NCI-H446 (cell line): ENCODE results near the gene ARID3A.
A peak's percentile ranks its signal among the peaks of the same experiment; 100 is the strongest.

Experiments
- DNase-seq, 2 experiments: peaks; one replicate each; lab custom pipeline; 2025; lab: John Stamatoyannopoulos, UW

ARID3A gene

DNA sequence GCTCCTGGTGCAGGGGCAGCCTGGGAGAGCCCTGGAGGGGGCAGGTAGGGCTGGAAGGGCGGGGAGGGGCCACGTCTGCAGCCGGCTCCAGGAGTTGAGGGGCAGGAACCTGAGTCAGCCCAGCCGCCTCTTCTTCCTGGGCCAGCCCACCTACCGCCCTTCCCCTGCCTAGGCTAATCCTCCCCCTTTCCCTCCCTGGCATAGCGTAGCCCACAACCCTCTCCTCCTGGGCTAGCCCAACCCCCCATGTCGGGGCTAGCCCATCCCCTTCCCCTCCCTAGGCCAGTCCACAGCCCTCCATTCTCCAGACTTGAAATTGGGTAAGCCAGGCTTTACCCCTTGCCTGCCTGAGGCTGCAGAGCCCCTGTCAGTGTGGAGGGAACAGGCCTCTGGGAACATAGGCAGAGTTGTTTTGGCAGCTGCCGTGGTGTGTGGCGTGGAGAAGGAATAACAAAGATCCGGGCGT is 37.7 kb downstream of the ARID3A start:
- DNase-seq, result no peak

DNA sequence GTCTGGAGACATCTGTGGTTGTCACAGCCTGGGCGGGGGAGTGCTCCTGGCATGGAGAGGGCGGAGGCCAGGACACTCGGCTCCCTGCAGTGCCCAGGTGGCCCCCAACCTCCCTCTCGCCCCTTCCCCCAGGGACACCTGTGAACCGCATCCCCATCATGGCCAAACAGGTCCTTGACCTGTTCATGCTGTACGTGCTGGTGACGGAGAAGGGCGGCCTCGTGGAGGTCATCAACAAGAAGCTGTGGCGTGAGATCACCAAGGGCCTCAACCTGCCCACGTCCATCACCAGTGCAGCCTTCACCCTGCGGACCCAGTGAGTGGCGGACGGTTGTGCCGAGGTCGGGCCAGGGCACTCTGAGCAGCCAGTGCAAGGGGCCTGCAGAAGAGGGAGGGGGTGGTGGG is 38.3 kb downstream of the ARID3A start:
- no peak for DNase-seq

GRCh38 chr19:964761-965694 is 39.2 kb downstream of the ARID3A start:
- no peak for DNase-seq

- no peak for DNase-seq
These were observed 40.8 kb downstream of the ARID3A start for GRCh38 chr19:966485-967088.

GRCh38 chr19:970695-971094 is 44.9 kb downstream of the ARID3A start:
- DNase-seq, result no peak

GRCh38 chr19:971795-972194 is 46.0 kb downstream of the ARID3A start:
- DNase-seq, result no peak

DNA sequence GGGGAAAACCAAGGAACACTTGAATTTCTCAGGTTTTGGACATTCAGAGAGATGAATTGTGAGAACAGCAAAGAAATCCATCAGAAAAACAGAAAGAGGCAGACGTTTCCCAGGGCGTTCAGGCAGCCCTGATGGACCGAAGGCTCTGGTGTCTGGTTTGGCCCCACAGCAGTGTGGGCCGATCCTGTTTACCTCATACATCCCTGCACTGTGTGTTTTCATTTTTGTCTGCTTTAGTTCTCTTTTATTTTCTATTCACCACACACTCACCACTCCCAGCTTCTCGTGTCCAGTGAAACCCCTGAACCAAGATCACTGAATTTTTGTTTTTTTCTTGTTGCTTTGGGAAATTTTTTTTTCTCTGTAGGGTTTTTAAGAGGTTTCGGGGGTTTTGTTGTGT is 46.4 kb downstream of the ARID3A start:
- no peak for DNase-seq

DNA sequence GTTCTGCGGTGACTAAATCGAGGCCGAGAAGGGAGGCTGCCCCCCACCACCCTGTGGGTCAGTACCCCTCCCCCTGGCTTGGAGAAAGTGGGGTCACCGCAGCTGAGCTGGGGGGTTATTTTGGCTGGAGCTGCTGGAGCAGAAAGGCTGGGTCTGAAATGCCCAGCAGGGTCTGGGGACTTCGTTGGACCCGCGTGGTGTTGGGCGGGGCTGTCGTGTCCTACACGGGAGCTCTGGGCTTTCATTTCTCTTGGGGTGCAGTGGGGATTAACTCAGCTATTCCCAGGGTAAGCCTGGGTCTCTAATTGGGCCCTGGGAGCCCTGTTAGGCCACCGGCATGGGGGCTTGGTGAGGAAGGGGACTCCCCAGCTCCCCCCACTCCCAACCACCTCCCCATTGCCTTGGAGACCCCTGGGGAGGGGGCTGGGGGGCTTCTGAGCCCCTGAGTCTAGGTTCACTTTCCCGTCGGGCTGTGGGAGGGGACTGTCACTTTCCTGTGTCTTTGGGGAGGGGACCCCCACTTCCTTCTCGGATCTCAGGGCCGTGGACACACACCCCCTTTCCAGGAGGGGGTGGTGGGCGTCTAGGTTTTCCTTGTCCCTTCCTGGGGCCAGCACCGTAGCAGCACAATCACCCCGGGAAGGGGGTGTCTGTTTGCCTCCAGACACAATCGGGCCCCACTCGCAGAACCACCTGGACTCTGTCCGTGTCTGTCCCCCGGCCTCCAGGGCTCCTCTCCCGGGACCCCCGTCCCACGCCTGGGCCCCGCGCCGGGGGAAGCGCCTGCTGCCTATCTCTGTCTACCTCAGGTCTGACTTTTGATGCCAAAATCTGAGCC is 48.1 kb downstream of the ARID3A start:
- no peak for DNase-seq

GRCh38 chr19:974564-975257 is 48.9 kb downstream of the ARID3A start:
- DNase-seq, result no peak

GRCh38 chr19:976476-976875 is 50.6 kb downstream of the ARID3A start:
- DNase-seq, result no peak

DNA sequence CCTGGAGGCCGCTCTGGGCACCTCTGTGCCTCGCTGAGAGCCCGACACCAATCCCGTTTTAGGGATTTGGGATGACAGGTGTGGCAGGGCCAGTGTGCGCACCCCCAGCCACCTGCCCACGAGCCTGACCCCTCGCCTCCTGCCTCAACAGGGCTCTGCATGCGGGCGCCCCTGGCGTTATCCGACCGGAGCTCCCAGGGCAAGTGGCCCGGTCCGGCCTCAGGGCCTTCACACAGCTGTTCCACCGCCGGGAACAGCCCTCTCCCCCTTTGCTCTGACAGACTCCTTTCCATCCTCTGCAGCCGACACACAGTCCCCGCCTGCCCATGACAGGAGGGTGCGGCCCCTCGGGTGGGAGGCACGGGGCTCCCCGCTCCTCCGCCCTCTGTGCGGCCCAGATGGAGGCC is 51.2 kb downstream of the ARID3A start:
- DNase-seq, result no peak

DNA sequence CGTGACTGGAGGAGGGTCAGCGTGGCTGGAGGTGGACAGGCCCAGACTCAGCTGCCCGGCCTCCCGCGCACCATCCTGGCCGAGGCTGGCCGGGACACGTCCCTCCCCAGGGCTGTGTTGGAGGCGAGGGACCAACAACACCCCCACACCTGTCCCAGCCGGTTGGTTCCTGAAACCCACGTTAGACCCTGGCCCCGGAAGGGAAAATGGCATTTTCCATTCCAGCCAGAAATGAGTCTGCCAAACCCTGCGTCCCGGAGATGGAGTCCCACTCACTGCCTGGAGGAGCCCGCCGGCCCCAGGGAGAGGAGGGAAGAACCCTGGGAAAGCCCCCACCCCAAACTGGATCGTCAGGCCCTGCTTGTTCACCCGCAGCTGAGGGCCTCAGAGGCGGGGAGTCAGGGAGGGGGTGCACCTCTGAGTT is 53.5 kb downstream of the ARID3A start:
- no peak for DNase-seq

- peak in 1 of 2 experiments; percentile 27 for DNase-seq
These were observed 54.5 kb downstream of the ARID3A start for GRCh38 chr19:980133-980998.

- peak; percentile 42 to 83 for DNase-seq
These were observed 56.8 kb downstream of the ARID3A start for GRCh38 chr19:982567-983170.

GRCh38 chr19:984165-984967 is 58.5 kb downstream of the ARID3A start, which contains the start of gene WDR18:
Gene WDR18, plus strand, starts transcription at chr19:984345. Its CDS starts 9 bp downstream, at chr19:984354.
- peak; percentile 95 to 96 for DNase-seq

DNA sequence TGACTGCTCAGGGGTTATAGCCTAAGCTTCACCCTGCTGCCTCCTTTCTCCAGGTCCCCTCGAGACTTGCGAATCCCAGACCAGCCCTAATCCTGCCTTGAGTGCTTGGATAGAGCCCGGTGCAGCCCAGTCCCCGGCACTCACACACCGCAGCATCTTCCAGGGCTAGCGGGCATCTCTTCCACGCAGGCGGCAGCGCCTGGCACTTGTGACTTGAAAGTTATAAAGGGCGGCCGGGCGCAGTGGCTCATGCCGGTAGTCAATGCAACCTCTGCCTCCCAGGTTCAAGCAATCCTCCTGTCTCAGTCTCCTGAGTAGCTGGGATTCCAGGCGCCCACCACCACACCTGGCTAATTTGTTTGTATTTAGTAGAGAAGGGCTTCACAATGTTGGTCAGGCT is 60.2 kb downstream of the ARID3A start:
- DNase-seq, result no peak

DNA sequence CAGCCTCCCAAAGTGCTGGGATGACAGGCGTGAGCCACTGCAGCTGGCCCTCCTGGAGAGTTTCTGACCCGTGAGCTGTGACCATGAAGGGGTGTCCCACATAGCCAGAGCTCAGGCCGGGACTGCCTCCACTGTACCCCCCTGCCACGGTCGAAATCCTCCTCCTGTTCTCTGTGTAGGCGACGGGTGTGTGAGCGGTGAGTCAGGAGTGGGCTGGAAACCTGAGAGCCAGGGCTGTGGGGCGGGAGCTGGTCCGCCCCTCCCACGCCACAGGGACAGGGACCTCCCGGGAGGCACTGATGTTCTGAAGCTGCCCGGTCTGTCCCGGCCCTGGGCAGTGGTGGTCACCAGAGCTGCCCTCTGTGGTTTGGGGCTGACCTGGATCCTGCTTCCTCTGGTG is 62.2 kb downstream of the ARID3A start:
- no peak for DNase-seq

DNA sequence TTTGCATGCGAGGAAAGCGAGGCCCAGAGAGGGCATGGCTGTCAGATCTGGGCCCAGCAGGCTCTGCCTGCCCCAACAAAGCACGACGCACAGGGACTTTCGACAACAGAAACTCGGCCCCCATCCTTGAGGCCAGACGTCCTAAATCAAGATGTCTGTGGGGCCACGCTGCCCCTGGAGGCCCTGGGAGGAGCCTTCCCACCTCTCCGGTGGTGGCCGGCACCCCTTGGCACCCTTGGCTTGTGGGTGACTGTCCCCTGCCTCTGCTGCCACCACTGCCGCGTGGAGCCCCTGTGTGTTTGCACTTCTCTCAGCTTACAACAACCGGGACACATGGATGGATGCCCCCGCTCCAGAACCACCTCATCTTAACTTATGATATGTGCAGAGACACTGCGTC is 62.7 kb downstream of the ARID3A start:
- DNase-seq, result no peak

DNA sequence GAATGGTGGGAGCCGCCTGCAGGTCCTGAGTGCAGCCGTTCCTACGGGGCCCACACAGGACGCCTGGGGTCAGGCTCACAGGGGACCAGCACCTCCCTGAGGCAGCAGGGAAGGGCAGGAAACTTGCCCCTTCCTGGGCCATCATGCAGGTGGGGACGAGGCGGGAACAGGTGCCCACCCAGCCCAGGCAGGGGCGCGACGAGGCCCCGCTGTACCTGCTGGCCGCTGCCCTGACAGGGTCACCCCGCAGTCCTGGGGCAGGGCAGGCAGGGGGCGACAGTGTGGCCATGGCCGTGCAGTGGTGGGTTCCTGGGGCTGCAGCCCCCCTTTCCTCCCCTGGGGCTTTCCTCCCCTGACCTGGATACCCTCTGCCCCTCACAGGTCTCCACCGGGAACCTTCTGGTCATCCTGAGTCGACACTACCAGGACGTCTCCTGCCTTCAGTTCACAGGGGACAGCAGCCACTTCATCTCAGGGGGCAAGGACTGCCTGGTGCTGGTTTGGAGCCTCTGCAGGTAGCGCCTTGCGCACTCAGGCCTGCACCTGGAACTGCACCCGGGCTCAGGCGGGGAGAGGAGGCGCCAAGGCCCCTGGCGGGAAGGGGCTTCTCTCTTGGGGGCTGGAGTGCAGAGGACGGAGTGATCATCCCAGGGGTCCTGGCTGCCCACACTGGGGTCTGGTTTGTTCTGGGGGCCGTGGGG is 63.7 kb downstream of the ARID3A start:
- DNase-seq, result no peak
